PC-9 (cell line): Measurements from ENCODE around the gene GLDN.

Experiments
- CTCF ChIP-seq: fragments of 200-600 bp; sonication (generic); conservative IDR thresholded peaks from 2 replicates; pipeline ENCODE4 v1.6.1; 2017; ENCODE audit warnings: mixed run types, antibody characterized with exemption, mild to moderate bottlenecking, moderate library complexity
- EZH2 ChIP-seq: fragments of 200-600 bp; sonication (generic); IDR thresholded peaks from 2 replicates; pipeline ENCODE4 v1.8.0; 2017; ENCODE audit warnings: antibody characterized with exemption, low read depth

DNA sequence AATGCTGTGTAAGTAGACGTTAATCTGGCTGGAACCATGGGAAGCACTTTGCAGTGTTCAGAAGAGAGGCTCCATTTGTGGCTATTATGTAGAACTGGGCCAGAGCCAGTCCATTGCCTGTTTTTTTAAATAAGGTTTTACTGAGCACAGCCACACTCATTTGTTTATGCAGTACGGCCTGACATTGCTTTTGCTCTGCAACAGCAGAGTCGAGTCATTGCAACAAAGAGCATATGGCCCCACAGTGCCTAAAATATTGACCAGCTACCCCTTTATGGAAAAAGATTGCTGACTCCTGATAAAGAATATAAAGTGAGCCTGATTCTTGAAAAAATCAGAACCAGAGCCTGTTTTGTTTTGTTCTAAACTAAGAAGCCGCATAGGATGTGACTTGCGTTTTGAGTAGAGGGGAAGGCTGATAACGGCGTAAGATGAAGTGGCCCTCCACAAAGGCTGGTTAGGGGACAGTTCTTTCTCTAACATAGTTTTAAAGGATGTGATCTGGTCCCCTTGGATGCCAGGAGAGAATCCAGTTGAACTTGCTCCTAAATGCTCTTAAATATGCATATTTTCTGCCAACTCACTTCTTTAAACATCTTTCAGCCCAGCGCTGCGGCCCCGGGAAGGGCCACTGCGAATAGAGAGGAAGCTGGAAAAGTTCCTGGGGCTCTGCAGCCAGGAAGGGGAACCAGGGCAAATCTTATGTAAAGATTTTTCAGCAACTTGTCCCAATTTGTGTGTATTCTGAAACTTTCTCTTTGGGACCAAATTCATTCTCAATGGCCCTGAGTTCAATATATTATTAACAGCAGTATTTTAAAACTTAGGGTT lies 64.5 kb downstream of the GLDN start:
- no peak for TF ChIP-seq CTCF
- TF ChIP-seq EZH2 = no peak
